LNCAP (cell line): ENCODE measurements around the gene FSTL3.

ENCODE experiments used
- TF ChIP-seq, protein P1 (sequence below): fragments of 450-650 bp; IDR thresholded peaks from 2 replicates; pipeline ENCODE4 v1.5.1; 2017; ENCODE audit warnings: mild to moderate bottlenecking

The FSTL3 gene

DNA sequence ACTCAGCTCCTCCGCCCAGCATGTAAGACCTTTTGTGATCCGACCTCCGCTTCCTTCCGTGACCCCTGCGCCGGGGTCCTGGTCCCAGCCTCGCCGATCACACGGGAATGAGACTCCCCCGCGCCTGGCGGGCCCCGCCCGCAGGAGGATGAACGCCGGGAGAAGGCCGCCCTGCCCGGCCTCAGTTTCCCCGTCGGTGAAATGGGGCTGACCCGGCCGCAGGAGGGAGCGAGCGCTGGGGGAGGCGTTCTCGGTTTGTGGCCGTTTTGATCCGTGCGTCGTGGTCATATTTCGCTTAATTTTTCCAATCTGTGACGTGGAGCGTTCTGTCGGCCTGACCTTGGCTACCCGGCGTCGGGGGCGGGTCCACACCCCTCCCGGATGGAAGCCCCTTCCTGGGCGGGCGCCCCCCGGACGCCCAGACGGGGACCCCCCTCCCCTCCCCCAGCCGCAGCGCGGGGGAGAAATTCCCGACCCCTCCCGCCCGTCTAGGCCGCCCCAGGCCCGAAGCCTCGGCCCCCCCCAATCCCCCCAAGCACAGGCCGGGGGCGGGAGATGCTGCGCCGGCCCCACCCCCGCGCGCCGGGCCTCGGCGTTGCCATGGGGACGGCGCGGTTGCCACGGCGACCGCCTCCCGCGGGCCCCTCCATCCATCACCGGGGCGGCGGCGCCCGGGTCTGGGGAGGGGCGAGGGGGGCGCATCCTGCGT, 43.6 kb downstream of the FSTL3 start:
- TF ChIP-seq, protein P1, sequence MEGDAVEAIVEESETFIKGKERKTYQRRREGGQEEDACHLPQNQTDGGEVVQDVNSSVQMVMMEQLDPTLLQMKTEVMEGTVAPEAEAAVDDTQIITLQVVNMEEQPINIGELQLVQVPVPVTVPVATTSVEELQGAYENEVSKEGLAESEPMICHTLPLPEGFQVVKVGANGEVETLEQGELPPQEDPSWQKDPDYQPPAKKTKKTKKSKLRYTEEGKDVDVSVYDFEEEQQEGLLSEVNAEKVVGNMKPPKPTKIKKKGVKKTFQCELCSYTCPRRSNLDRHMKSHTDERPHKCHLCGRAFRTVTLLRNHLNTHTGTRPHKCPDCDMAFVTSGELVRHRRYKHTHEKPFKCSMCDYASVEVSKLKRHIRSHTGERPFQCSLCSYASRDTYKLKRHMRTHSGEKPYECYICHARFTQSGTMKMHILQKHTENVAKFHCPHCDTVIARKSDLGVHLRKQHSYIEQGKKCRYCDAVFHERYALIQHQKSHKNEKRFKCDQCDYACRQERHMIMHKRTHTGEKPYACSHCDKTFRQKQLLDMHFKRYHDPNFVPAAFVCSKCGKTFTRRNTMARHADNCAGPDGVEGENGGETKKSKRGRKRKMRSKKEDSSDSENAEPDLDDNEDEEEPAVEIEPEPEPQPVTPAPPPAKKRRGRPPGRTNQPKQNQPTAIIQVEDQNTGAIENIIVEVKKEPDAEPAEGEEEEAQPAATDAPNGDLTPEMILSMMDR: no peak

DNA sequence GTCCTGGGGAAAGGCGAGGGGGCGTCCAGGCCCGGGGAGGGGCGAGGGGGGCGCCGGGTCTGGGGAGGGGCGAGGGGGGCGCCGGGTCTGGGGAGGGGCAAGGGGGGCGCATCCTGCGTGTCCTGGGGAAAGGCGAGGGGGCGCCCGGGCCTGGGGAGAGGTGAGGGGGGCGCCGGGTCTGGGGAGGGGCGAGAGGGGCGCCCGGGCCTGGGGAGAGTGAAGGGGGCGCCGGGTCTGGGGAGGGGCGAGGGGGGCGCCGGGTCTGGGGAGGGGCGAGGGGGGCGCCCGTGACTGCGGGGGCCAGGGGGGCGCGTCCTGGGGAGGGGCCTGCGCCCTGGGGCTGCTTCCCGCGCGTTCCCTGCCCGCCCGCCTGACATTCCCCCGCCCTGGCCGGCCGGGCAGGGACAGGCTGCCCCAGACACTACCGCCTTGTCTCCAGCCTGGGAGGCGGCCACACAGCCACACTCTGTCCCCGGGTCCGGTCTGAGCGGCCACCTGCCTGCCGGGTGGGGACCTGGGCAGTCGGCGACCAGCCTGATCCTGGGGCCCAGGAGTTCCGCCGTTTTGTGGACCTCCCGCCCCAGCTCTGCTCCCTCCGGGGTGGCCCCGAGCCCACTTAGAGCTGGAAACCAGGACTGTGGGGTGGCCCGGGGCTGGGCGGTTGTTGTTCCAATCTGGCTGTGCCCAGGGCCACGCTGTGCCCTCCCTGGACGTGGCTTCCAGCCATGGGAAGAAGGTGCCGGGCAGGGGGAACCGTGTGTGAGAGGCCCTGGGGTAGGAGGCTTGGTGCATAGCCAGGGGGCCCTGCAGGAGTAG, 44.4 kb downstream of the FSTL3 start:
- TF ChIP-seq, protein P1: no peak

DNA sequence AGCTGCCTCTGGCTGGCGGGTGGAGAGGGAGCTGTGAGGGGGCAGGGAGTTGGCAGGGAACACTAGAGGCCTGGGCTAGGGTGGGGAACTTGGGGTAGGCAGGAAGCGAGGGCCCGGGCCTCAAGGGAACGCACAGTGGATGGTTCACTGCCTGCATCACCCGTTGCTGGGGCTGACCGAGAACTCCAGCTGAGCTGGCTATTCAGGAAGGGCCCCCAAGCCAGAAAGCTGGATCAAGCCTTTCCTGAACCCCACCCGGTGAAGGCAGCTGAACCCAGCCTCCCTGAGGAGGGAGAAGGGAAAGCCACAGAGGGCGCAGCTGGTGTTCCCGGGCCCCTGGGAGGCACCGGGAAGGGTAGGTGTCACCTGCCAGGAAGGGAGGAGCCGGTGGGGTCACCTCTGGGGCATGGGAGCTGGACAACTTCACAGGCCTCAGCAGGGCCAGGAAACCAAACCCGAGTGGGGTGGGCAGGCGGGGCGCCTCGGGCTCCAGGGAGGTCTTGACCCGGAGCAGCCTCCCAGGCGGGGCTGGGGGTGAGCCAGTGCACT, 46.4 kb downstream of the FSTL3 start:
- TF ChIP-seq, protein P1: no peak

DNA sequence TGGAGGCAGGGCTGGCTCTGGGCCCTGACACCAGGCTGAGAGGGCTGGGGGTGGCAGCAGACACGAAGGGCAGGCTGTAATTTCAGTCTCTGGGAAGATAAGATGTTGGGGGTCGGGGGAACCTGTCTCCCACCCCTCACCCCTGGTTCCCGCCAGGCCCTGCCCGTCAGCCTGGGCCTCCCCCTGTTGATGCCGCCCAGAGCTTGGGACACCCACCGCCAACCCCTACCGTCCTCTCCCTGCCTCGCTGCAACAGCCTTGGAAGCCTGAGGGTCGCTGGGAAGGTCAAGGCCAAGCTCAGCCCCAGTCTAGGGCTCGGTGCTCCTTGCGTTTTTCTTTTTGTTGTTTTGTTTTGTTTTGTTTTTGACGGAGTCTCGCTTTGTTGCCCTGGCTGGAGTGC, 47.1 kb downstream of the FSTL3 start:
- TF ChIP-seq, protein P1: no peak

DNA sequence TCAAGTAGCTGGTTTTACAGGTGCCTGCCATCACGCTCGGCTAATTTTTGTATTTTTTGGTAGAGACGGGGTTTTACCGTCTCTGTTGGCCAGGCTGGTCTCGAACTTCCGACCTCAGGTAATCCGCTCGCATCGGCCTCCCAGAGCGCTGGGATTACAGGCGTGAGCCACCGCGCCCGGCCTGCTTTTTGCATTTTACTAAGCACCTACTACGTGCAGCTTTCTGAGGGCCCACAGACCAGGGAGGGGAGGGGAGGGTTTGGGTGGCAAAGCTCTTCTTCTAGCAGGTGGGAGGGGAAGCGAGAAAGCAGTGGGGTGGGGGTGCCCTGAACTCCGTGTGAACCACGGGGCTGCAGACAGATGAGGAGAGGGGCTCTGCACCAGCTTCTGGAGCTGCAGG, 47.5 kb downstream of the FSTL3 start:
- TF ChIP-seq, protein P1: no peak

DNA sequence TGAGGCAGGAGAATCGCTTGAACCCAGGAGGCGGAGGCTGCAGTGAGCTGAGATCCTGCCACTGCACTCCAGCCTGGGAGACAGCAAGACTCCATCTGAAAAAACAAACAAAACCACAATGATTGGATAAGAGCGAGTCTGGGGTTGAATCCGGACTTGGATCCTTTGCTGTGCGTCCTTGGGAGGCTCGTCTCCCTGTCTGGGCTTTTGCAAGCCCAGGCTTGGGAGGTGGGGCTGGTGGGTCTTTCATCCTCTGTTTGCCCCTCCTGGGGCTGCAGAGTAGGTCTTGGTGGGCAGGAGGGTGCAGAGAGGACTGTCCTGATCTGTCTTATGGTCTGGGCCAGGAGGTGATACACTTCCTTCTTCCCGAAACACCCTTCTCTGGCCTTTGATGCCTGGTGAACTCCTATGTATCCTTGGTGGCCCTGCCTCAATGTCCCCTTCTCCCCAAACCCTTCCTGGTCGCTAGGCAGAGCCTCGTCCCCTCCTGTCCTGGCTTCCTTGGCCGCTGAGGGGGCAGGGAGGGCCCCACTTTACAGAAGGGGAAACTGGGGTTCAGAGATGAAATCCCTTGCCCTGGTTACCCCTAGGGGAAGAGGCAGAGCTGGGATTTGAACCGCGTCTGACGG, 49.4 kb downstream of the FSTL3 start:
- TF ChIP-seq, protein P1: no peak
